ENCODE results near the gene RBM20. TPM values are rescaled to one million over a fixed set of nuclear protein-coding genes. Genes with fewer than 3 reads are reported as not detected.

The RBM20 gene
- total and polyA plus RNA-seq, 2 of the 4 experiments (the other 2 are of a cell fraction) = under 0.01 to 0.15 TPM

DNA sequence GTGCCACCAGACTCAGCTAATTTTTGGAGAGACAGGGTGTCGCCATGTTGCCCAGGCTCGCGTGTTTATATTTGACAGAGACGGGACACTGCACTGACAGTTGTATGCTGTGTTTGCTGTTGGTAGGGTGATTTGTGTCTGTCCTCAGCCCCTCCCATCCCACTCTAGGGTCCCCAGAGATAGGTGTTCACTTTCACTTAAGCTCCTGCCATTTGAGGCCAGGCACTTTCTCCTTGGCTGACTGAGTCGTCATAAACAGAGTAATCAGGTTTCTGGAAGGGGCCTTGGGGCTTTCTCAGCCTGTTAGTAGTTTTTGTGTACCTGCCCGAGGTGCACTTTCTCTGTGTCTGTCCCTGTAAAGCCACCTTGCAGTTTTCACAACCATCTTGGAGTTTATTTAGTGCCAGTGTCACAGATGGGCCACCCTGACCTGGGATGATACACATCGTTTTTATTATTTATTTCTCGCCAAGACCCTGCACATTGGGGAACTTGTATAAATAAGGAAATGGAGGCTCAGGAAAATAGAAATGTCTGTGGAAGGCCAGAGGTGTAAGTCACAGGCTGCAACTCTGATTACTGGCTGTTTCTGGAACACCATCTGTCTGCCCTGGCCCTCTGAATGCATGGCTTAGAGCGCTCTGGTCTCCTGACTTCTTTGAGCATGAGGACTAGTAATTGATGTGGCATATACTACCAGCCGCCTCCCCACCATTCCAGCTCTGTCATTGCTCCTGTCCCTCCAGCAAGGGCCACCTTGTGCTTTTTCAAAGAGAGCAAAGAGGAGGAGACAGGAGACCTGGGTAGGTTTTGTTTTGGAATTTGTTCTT is 145.7 kb downstream of the RBM20 start:
- peak overlapping the region; percentile 18; the same call in 1 of the 2 replicates for H2BK120ac ChIP-seq (ENCODE audit: low read depth, low read length)
- 0 out of 2 replicates have a peak overlapping the region, but pooled peaks have one; percentile 19 for H2AK5ac ChIP-seq (ENCODE audit: low read depth, low read length)
- BruUV-seq (replicated peaks) = no TSS peak
- DNase-seq (no peak), ATAC-seq (ENCODE audit: low read depth) (no peak)
- no peak overlapping the region; the same call in 1 of the 2 replicates for H3K4me2 ChIP-seq (ENCODE audit: low read depth, low read length)
- H2BK5ac ChIP-seq (ENCODE audit: low read depth, low read length, poor library complexity, severe bottlenecking) = no peak overlapping the region
- H3K18ac ChIP-seq (ENCODE audit: low read depth, low read length) = peak overlapping the region; percentile 55; the same call in 1 of the 2 replicates
- H4K20me1 ChIP-seq (ENCODE audit: insufficient read depth, low read length) = no peaks in the 10 kb centered on the region
- dilution Hi-C loops (cut with HindIII; ENCODE audit: low sequenced_read_pairs, unreplicated experiment) (no loop called here), intact Hi-C loops (cut with micrococcal nuclease) (no loop called here), in situ Hi-C loops (cut with MboI; ENCODE audit: low sequenced_read_pairs) (no loop called here)
- no peak overlapping the region for H3K9ac ChIP-seq (ENCODE audit: low read depth, low read length)
- peak overlapping the region; percentile 29; the same call in 1 of the 2 replicates for H2BK20ac ChIP-seq (ENCODE audit: low read depth, low read length)
- no peaks in the 10 kb centered on the region for H3K36me3 ChIP-seq (ENCODE audit: control insufficient read depth, insufficient read depth, low read length)
- H2AFZ ChIP-seq (replicated peaks; ENCODE audit: low read length, poor library complexity) = no peak overlapping the region
- no peak overlapping the region for H3K23ac ChIP-seq (ENCODE audit: low read depth, low read length)
- no CpG with 5 or more reads among the region's 10 CpGs for WGBS, 2 experiments (ENCODE audit: extremely low coverage in 2 of 2, insufficient read length in 1 of 2)
- POLR2A ChIA-PET (ENCODE audit: unreplicated experiment) = interaction anchor here (0.6 kb wide), 1 partner anchor 127 kb away, joined by 4 read pairs; no protein-coding TSS in a partner anchor
- no peak overlapping the region for H3K56ac ChIP-seq (ENCODE audit: extremely low read depth, insufficient read depth, low read length)
- no peak overlapping the region for H3K14ac ChIP-seq (replicated peaks; ENCODE audit: low read depth, low read length)
- peaks cover 20% of the 10 kb centered on the region; the same call in 1 of the 2 replicates for H3K4me1 ChIP-seq (ENCODE audit: control insufficient read depth, insufficient read depth, low read length)
- no peaks in the 10 kb centered on the region for H3K9me3 ChIP-seq (ENCODE audit: control insufficient read depth, insufficient read depth, low read length)
- no peak overlapping the region for H4K8ac ChIP-seq (ENCODE audit: low read depth in 2 of 2, low read length in 2 of 2)
- H2AK9ac ChIP-seq (replicated peaks; ENCODE audit: low read depth, low read length, poor library complexity) = no peak overlapping the region
- H3K9me1 ChIP-seq (ENCODE audit: insufficient read depth, low read length) = no peaks in the 10 kb centered on the region; the same call in 1 of the 2 replicates
- no peak overlapping the region for H2BK15ac ChIP-seq (ENCODE audit: low read depth, low read length)
- H3K4ac ChIP-seq (ENCODE audit: low read depth, low read length) = no peak overlapping the region; the same call in 1 of the 2 replicates
- H3K27me3 ChIP-seq (ENCODE audit: control insufficient read depth, insufficient read depth, low read length) = 0 out of 2 replicates have a peak, but pooled peaks cover 2% of the 10 kb centered on the region
- no peaks in the 10 kb centered on the region for H3K79me1 ChIP-seq (ENCODE audit: low read depth in 1 of 2, low read length in 2 of 2)
- no peak overlapping the region for H3K4me3 ChIP-seq (ENCODE audit: insufficient read depth, low read depth, low read length)
- H4K5ac ChIP-seq (ENCODE audit: low read depth, low read length) = peak overlapping the region; percentile 41; the same call in 1 of the 2 replicates
- peak overlapping the region; percentile 42; the same call in 1 of the 2 replicates for H3K27ac ChIP-seq (ENCODE audit: insufficient read depth, low read length)
- CTCF ChIA-PET = no interaction called here
- TF ChIP-seq RAD21 (IDR thresholded peaks at IDR 0.05; ENCODE audit: low read length) (no peak), BHLHE40 (IDR thresholded peaks at IDR 0.05; ENCODE audit: low read depth, low read length) (no peak), CHD1 (IDR thresholded peaks at IDR 0.05; ENCODE audit: low read depth, low read length) (no peak), MXI1 (IDR thresholded peaks at IDR 0.05; ENCODE audit: borderline replicate concordance, low read depth, low read length) (no peak), RFX5 (IDR thresholded peaks at IDR 0.05; ENCODE audit: low read depth, low read length) (no peak), ELK1 (IDR thresholded peaks at IDR 0.05; ENCODE audit: borderline replicate concordance, low read depth, low read length) (no peak)
- no peak overlapping the region; the same call in 1 of the 2 replicates for H4K91ac ChIP-seq (ENCODE audit: insufficient read depth, low read depth, low read length)
